ENCODE results near the gene PROM1.

Gene PROM1

DNA sequence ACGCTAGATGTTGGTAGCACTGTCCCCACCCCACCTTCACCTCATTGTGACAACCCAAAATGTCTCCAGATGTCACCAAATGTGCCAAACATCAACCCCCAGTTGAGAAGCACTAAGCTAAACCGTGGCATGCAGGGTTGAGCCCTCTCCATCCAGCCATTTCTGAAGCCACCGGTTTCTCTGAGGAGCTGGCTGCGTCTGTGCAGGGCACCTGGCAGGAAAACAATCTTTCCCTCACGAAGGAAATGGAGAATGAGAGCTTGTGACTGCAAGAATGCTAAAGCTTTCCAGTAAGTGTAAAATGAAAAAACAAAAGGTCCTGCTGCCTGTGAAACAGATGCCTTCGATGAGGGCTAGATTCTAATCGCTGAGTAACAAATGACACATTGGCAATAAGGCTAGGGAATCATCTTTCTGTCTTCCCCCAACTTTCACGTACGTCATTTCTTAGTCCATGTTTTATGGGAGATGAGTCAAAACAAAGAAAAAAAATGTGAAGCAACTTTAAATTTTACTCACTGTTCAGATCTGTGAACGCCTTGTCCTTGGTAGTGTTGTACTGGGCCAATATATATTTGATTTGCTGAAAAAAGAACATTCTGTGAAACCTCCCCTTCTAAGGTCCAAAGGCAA is 59.9 kb downstream of the PROM1 start:
- DNase-seq, result no peak

- DNase-seq, result no peak
These were observed 61.8 kb downstream of the PROM1 start for GRCh38 chr4:16021804-16022560.

- no peak for DNase-seq
These were observed 64.2 kb downstream of the PROM1 start for GRCh38 chr4:16019649-16020048.

GRCh38 chr4:16018841-16019240 is 65.0 kb downstream of the PROM1 start:
- DNase-seq, result no peak

- DNase-seq, result no peak
These were observed 65.7 kb downstream of the PROM1 start for GRCh38 chr4:16018061-16018676.

DNA sequence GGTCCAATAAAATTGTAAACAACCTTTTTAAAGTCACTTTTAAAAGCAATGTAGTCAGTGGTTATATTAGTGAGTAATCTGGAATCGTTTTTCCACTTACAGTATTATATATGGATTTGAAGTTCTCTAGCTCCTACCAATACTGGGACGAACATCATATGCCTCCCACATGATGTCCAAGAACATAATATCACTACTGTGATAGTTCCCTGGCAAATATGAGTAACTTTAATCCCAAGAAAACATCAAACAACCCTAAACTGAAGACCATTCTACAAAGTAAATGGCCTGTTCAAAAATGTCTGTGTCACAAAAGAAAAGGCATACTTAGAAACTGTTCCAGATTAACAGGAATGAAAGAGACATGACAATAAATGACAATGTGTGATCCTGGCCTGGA is 67.3 kb downstream of the PROM1 start:
- DNase-seq, result no peak

- no peak for DNase-seq
These were observed 72.7 kb downstream of the PROM1 start for GRCh38 chr4:16011173-16011572.

- DNase-seq, result no peak
These were observed 74.7 kb downstream of the PROM1 start for GRCh38 chr4:16009153-16009552.

GRCh38 chr4:16007471-16008095 is 76.2 kb downstream of the PROM1 start:
- DNase-seq, result no peak

GRCh38 chr4:16006771-16007446 is 76.9 kb downstream of the PROM1 start:
- DNase-seq, result no peak

DNA sequence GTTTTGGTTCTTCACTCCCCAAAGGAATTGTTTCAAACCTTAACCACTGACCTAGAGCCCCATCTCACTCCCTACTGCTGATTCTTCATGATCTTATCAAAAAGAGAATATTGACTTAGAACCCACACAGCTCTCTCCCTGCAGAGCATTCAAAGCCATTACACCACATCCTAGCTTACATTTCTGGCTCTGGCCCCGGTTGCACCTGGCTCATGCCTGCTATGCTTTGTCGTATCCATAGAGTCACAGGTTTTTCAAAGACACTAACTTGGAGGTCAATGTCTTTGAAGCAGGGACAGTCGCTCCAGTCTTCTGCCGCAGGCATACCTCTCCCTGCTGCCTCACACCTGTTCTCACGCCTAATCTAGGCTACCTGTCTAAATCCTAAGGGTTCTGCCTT is 78.1 kb downstream of the PROM1 start:
- DNase-seq, result no peak

- peak; percentile 13 for DNase-seq
These were observed 82.4 kb downstream of the PROM1 start for GRCh38 chr4:16001484-16001858.

- DNase-seq, result no peak
These were observed 82.9 kb downstream of the PROM1 start for GRCh38 chr4:16000708-16001483.

- DNase-seq, result no peak
These were observed 87.0 kb downstream of the PROM1 start for GRCh38 chr4:15996773-15997172.

GRCh38 chr4:15995826-15996225 is 88.0 kb downstream of the PROM1 start:
- no peak for DNase-seq

GRCh38 chr4:15992167-15992485 is 91.7 kb downstream of the PROM1 start:
- DNase-seq, result no peak

DNA sequence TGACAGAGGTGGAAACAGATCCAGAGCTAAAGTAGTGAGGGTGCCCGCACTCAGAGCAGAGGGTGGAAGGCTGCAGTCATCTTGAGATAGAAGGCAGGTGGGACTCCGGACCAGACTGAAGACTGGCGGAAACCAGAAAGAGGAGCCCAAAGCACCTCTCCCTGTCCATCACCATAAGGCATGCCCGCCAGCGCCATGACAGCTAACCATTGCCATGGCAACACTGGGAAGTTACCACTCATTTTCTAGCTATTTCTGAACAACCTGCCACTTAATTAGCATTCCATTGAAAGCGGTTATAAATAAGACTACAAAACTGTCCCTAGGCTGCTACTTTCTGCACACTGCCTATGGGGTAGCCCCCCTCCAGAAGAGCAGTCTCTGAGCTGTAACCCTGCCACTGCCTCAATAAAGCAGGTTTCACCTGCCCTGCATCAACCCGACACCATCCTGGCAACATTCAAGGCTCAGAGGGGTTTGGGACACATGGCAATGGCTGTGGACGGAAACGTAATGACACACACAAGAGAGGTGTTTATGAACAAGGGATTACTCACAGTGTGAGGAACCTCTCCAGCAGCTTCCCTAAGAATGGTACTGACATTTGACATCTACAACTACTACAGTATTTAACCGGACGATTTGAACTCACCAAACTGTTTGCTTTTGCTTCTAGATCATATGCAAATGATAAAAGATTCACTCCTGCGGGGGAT is 93.1 kb downstream of the PROM1 start:
- DNase-seq, result no peak

GRCh38 chr4:15989424-15989823 is 94.4 kb downstream of the PROM1 start:
- DNase-seq, result no peak

DNA sequence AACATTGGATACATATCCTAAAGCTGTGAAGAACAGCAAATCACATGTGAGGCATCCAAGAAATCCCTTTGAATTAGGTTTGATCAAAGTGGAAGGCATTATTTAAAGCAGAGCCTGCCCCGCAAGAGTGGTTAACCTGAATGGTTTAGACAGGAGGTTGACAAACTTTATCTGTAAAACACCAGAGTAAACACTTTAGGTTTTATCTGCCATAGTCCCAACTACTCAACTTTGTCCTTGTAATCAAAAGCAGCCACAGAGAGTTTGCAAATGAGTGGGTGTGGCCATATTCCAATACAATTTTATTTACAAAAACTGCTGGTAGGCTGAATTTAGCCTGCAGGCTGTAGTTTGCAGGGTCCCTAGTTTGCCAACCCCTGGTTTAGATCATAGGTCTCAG is 95.6 kb downstream of the PROM1 start:
- no peak for DNase-seq

DNA sequence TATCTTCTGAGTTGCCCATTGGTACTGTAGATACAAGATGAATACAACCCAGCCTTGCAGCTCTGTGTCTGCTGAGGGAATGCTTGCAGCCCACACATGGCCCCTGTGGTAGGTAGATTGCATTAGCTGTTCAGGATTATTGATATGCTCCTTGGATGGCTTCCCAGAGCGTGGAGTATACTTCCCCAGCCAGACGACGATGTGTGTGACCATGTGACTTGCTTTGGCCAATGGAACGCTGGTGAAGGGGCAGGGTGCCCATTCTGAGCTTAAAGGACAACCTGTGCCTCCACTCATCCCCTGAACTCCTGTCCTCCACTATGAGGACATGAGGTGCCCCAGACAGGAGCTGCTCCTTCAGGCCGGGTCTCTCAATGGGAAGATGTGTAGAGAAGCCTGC is 96.9 kb downstream of the PROM1 start:
- no peak for DNase-seq

GRCh38 chr4:15983610-15984009 is 100.2 kb downstream of the PROM1 start:
- no peak for DNase-seq

Measured in NCI-H510A (cell line).